Neural progenitor cell (in vitro differentiated cells): ENCODE measurements around the gene FASLG. TPM values are rescaled to one million over a fixed set of nuclear protein-coding genes. Genes with fewer than 3 reads are reported as not detected.

Experiments used
- DNase-seq: peaks from one replicate; pipeline ENCODE4 v3.0.0-alpha.2; 2016; ENCODE audit warnings: low spot score
- H2AFZ ChIP-seq: fragments of 200-600 bp; sonication (generic); replicated peaks from 2 replicates; pipeline ENCODE4 v1.6.1; 2016; ENCODE audit warnings: antibody characterized with exemption
- H3F3A ChIP-seq: fragments of 200-600 bp; sonication (generic); 2 replicates; pipeline ENCODE4 v1.6.1; 2016; ENCODE audit warnings: antibody characterized with exemption, low read depth
- H3K27ac ChIP-seq: fragments of 200-600 bp; sonication (generic); 2 replicates; pipeline ENCODE4 v1.5.1; 2016; ENCODE audit warnings: mild to moderate bottlenecking
- H3K27me3 ChIP-seq: fragments of 200-600 bp; sonication (generic); 2 replicates; pipeline ENCODE4 v1.6.1; 2016; ENCODE audit warnings: mild to moderate bottlenecking, moderate library complexity
- H3K36me3 ChIP-seq: fragments of 200-600 bp; sonication (generic); 2 replicates; pipeline ENCODE4 v1.5.1; 2016
- H3K4me1 ChIP-seq: fragments of 200-600 bp; sonication (generic); 2 replicates; pipeline ENCODE4 v1.6.1; 2016; ENCODE audit warnings: mixed run types
- H3K4me2 ChIP-seq: fragments of 200-600 bp; sonication (generic); 2 replicates; pipeline ENCODE4 v1.6.1; 2016
- H3K4me3 ChIP-seq: fragments of 200-600 bp; sonication (generic); 2 replicates; pipeline ENCODE4 v1.5.1; 2016
- H3K79me2 ChIP-seq: fragments of 200-600 bp; sonication (generic); 2 replicates; pipeline ENCODE4 v1.6.1; 2016; ENCODE audit warnings: low read depth
- H3K9ac ChIP-seq: fragments of 200-600 bp; sonication (generic); 2 replicates; pipeline ENCODE4 v1.6.1; 2016
- H3K9me3 ChIP-seq: fragments of 200-600 bp; sonication (generic); 2 replicates; pipeline ENCODE4 v1.5.1; 2016; ENCODE audit warnings: low read depth
- H4K20me1 ChIP-seq: fragments of 200-600 bp; sonication (generic); 2 replicates; pipeline ENCODE4 v1.6.1; 2016; ENCODE audit warnings: low read depth
- H3K27ac Mint-ChIP-seq: 3 replicates; pipeline ENCODE4 v1.8.0; 2021; ENCODE audit warnings: mixed read lengths
- H3K27me3 Mint-ChIP-seq: 2 replicates; pipeline ENCODE4 v1.8.0; 2022; ENCODE audit warnings: low read depth, mild to moderate bottlenecking, inconsistent platforms, moderate library complexity, mixed read lengths; ENCODE audit not compliant: insufficient read depth
- H3K36me3 Mint-ChIP-seq: 3 replicates; pipeline ENCODE4 v1.8.0; 2021; ENCODE audit warnings: mixed read lengths
- H3K4me1 Mint-ChIP-seq: 3 replicates; pipeline ENCODE4 v1.8.0; 2021; ENCODE audit warnings: mixed read lengths
- H3K4me3 Mint-ChIP-seq: 3 replicates; pipeline ENCODE4 v1.8.0; 2021; ENCODE audit warnings: mild to moderate bottlenecking, moderate library complexity, mixed read lengths
- H3K9me3 Mint-ChIP-seq: 3 replicates; pipeline ENCODE4 v1.8.0; 2020; ENCODE audit warnings: mixed read lengths
- EZH2 ChIP-seq: fragments of 200-600 bp; sonication (generic); IDR thresholded peaks from 2 replicates; pipeline ENCODE4 v1.6.1; 2017; ENCODE audit warnings: antibody characterized with exemption, mild to moderate bottlenecking, moderate library complexity
- EZH2phosphoT487 ChIP-seq: fragments of 200-600 bp; sonication (generic); IDR thresholded peaks from 2 replicates; pipeline ENCODE4 v1.6.1; 2017; ENCODE audit warnings: antibody characterized with exemption
- total RNA-seq: library from RNA; depleted of rRNA; stranded (reverse); fragments of >200 nt; gene quantifications from 2 replicates; pipeline ENCODE4 v1.2.3, GENCODE V29; 2015; ENCODE audit warnings: low replicate concordance
- TF ChIP-seq, protein P1 (sequence below): fragments of 200-600 bp; sonication (generic); IDR thresholded peaks from 2 replicates; pipeline ENCODE4 v1.5.1; 2017; ENCODE audit warnings: antibody characterized with exemption, mild to moderate bottlenecking

Gene FASLG
- total RNA-seq, 1 donor from 2014 or later = not detected

DNA sequence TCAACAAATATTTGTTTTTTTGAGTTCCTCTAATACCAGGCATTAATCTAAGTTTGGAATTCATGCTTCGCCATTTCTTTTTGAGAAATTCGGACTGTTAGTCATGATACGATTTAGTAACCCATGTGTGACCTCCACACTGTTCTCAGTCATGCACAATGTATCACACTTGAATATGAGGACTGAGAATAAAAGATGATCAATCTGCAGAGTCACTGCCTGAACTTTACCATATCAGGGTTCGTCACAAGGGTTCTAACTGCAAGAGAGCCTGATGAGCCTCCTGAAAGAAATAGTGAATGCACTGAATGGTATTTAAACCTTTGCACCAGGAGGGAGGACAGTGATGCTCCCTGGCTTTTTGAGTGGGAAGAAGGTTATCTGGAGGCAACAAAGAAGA is 10.9 kb upstream of the FASLG start:
- no peaks in the 10 kb centered on the region for H3K9me3 ChIP-seq
- H3K4me1 ChIP-seq = no peaks in the 10 kb centered on the region
- no peak for DNase-seq
- H3K4me1 Mint-ChIP-seq = no peaks in the 10 kb centered on the region
- H3K27ac Mint-ChIP-seq = no peak overlapping the region
- H3K79me2 ChIP-seq = no peaks in the 10 kb centered on the region
- no peak overlapping the region for H3K27ac ChIP-seq
- H3F3A ChIP-seq = no peaks in the 10 kb centered on the region
- no peak overlapping the region for H3K4me2 ChIP-seq
- H3K27me3 Mint-ChIP-seq = peaks cover 6% of the 10 kb centered on the region
- no peak overlapping the region for H2AFZ ChIP-seq
- no peaks in the 10 kb centered on the region for H3K9me3 Mint-ChIP-seq
- no peaks in the 10 kb centered on the region for H4K20me1 ChIP-seq
- H3K4me3 Mint-ChIP-seq = no peak overlapping the region
- TF ChIP-seq EZH2 (no peak), EZH2phosphoT487 (no peak)
- TF ChIP-seq, protein P1, sequence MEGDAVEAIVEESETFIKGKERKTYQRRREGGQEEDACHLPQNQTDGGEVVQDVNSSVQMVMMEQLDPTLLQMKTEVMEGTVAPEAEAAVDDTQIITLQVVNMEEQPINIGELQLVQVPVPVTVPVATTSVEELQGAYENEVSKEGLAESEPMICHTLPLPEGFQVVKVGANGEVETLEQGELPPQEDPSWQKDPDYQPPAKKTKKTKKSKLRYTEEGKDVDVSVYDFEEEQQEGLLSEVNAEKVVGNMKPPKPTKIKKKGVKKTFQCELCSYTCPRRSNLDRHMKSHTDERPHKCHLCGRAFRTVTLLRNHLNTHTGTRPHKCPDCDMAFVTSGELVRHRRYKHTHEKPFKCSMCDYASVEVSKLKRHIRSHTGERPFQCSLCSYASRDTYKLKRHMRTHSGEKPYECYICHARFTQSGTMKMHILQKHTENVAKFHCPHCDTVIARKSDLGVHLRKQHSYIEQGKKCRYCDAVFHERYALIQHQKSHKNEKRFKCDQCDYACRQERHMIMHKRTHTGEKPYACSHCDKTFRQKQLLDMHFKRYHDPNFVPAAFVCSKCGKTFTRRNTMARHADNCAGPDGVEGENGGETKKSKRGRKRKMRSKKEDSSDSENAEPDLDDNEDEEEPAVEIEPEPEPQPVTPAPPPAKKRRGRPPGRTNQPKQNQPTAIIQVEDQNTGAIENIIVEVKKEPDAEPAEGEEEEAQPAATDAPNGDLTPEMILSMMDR = no peak
- no peaks in the 10 kb centered on the region for H3K36me3 Mint-ChIP-seq
- H3K9ac ChIP-seq = no peak overlapping the region
- no peaks in the 10 kb centered on the region for H3K36me3 ChIP-seq
- H3K27me3 ChIP-seq = no peaks in the 10 kb centered on the region
- H3K4me3 ChIP-seq = no peak overlapping the region

DNA sequence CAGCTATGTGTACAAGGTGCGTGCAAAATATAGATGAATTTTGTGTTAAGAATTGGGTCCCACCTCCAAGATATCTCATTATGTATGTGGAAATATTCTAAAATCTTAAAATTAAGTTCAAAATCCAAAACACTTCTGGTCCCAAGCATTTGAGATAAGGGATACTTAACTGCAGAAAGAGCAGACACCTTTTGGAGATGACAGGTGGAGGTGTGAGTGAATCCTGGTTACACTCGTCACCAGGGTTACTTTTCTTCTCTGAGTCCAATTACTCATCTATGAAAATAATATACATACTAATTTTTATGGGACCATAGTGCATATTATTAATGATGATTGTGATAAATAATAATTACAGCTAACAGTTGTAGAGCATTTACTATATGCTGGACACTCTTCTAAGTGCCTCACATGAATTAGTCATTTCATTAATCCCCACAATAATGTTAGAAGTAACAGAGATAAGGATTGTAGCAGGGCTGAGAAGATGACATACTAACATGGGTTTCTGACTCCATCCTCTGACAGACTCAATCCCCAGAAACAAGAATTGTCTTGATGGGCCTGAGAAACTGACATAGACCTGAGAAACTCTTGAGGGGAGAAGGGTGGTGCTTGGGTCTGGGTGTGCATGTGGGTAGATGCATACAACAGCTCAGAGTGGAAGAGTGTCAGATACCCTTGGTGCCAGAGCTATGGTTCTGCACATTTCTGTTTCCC is 8.3 kb upstream of the FASLG start:
- Mint-ChIP-seq H3K36me3 (no peaks in the 10 kb centered on the region), H3K9me3 (no peaks in the 10 kb centered on the region), H3K27ac (no peak overlapping the region), H3K4me1 (no peaks in the 10 kb centered on the region), H3K27me3 (peaks cover 2% of the 10 kb centered on the region), H3K4me3 (no peak overlapping the region)
- Histone ChIP-seq H3K4me3 (no peak overlapping the region), H3K79me2 (no peaks in the 10 kb centered on the region), H3K4me2 (no peak overlapping the region), H3K9me3 (no peaks in the 10 kb centered on the region), H3K36me3 (no peaks in the 10 kb centered on the region), H3K4me1 (no peaks in the 10 kb centered on the region), H3K9ac (no peak overlapping the region), H3F3A (no peaks in the 10 kb centered on the region), H4K20me1 (no peaks in the 10 kb centered on the region), H3K27me3 (no peaks in the 10 kb centered on the region), H2AFZ (no peak overlapping the region), H3K27ac (no peak overlapping the region)
- TF ChIP-seq EZH2 = no peak
- TF ChIP-seq EZH2phosphoT487 = no peak
- no peak for DNase-seq

DNA sequence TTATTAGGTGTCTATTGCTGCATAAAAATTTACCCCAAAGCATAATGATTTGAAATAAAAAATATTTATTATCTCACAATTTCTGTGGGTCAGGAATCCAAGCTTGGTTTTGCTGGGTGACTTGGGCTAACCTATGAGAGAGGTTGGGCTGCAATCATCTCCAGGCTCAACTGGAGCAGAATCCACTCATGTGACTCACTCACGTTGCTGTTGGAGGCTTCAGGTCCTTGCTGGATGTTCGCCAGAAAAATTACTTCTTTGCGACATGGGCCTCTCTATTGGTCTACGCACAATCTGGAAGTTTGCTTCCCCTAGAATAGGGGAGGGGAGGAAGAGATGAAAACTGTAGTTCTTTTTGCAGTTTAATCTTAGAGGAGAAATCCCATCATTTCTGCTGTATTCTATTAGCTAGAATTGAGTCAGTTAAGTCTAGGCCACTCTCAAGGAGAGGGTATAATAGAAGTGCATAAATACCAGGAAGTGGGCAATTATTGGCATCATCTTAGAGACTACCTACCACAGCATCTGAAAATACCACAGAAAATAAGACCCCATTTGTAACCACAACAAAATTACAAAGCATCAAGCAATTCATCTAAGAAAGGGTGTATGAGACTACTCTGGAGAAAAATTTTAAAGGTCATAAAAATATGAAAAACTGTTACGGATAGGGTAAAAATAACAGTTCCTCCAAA is 5.7 kb upstream of the FASLG start:
- DNase-seq = no peak
- Mint-ChIP-seq H3K27me3 (peaks cover 2% of the 10 kb centered on the region), H3K27ac (no peak overlapping the region), H3K4me3 (no peak overlapping the region), H3K9me3 (no peaks in the 10 kb centered on the region), H3K36me3 (no peaks in the 10 kb centered on the region), H3K4me1 (no peaks in the 10 kb centered on the region)
- Histone ChIP-seq H3K79me2 (no peaks in the 10 kb centered on the region), H3K27me3 (no peaks in the 10 kb centered on the region), H3K36me3 (no peaks in the 10 kb centered on the region), H3K4me3 (no peak overlapping the region), H3K27ac (no peak overlapping the region), H3K9me3 (no peaks in the 10 kb centered on the region), H3F3A (no peaks in the 10 kb centered on the region), H3K4me2 (no peak overlapping the region), H3K9ac (no peak overlapping the region), H3K4me1 (no peaks in the 10 kb centered on the region), H4K20me1 (no peaks in the 10 kb centered on the region), H2AFZ (no peak overlapping the region)
- TF ChIP-seq, protein P1 = no peak
- TF ChIP-seq EZH2 (no peak), EZH2phosphoT487 (no peak)

DNA sequence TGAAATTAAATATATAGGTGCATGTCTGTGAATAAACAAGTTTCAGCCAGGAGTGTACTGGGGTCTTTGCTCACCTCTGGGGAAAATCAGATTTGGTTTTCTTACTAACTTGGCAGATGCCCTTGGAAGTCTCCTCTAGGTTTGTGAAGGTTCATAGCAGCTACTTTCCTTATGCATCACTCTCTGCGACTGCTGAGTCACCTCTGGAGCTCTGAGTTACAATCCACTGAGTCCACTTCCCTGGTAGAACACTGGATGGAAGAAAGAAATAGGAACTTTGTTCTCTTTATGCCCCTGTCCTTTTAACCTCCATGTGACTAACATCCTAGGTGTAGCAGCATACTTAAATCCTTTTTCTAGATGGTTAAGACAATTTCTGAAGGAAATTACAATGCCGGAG is 4.4 kb upstream of the FASLG start:
- H2AFZ ChIP-seq = no peak overlapping the region
- no peaks in the 10 kb centered on the region for H3K79me2 ChIP-seq
- TF ChIP-seq EZH2 (no peak), EZH2phosphoT487 (no peak)
- TF ChIP-seq, protein P1 = no peak
- H3K9ac ChIP-seq = no peak overlapping the region
- H3K27me3 ChIP-seq = no peaks in the 10 kb centered on the region
- peaks cover 2% of the 10 kb centered on the region for H3K27me3 Mint-ChIP-seq
- no peaks in the 10 kb centered on the region for H3K36me3 ChIP-seq
- no peak overlapping the region for H3K4me2 ChIP-seq
- no peak overlapping the region for H3K27ac Mint-ChIP-seq
- H3K9me3 ChIP-seq = no peaks in the 10 kb centered on the region
- H3K36me3 Mint-ChIP-seq = no peaks in the 10 kb centered on the region
- H3F3A ChIP-seq = no peaks in the 10 kb centered on the region
- H3K4me3 ChIP-seq = no peak overlapping the region
- DNase-seq = no peak
- H3K27ac ChIP-seq = no peak overlapping the region
- no peaks in the 10 kb centered on the region for H3K9me3 Mint-ChIP-seq
- no peaks in the 10 kb centered on the region for H3K4me1 Mint-ChIP-seq
- no peak overlapping the region for H3K4me3 Mint-ChIP-seq
- H4K20me1 ChIP-seq = no peaks in the 10 kb centered on the region
- H3K4me1 ChIP-seq = no peaks in the 10 kb centered on the region
